Right kidney (tissue), 1 donor: Measurements from ENCODE around the gene TRIM13.

Experiments used
- DNase-seq: peaks from one replicate; pipeline ENCODE4 v3.0.0-alpha.2; 2016

The TRIM13 gene

GRCh38 chr13:49995625-49996101 lies 1.2 kb upstream of the TRIM13 start:
- DNase-seq: no peak

- DNase-seq: peak; percentile 97
Observed at GRCh38 chr13:49996161-49996915, 504 bp upstream of the TRIM13 start.

- peak; percentile 37 for DNase-seq
Observed at GRCh38 chr13:49997955-49998354, 1.1 kb downstream of the TRIM13 start.

- DNase-seq: no peak
Observed at GRCh38 chr13:49998714-49999624, 2.1 kb downstream of the TRIM13 start.

GRCh38 chr13:50001287-50001686 lies 4.4 kb downstream of the TRIM13 start:
- no peak for DNase-seq

DNA sequence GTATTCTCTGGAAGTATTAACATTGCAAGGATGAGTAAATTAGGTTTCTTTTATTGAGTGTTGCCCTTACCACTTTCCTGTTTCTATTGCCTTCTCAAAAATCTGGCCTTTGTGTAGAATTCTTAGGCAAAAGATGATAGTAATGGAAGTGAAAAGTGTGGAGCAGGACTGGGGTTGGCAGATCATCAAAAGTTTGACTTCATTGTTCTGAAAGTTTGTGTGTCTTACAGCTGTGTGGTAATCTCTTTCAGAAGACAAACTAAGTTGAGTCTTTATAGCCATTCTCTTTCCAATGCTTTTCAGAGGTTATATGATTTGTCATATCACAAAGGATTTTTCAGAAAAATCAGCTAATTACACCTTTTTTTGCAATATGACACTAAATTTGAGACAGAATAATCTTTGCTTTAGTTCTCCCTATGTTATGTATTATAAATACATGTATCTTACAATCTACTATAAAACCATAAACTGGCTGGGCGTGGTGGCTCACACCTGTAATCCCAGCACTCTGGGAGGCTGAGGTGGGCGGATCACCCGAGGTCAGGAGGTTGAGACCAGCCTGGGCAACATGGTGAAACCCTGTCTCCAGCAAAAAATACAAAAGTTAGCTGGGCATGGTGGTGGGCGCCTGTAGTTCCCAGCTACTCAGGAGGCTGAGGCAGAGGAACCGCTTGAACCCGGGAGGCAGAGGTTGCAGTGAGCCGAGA lies 9.7 kb downstream of the TRIM13 start:
- DNase-seq: no peak

- no peak for DNase-seq
Observed at GRCh38 chr13:50011461-50011860, 14.6 kb downstream of the TRIM13 start.

DNA sequence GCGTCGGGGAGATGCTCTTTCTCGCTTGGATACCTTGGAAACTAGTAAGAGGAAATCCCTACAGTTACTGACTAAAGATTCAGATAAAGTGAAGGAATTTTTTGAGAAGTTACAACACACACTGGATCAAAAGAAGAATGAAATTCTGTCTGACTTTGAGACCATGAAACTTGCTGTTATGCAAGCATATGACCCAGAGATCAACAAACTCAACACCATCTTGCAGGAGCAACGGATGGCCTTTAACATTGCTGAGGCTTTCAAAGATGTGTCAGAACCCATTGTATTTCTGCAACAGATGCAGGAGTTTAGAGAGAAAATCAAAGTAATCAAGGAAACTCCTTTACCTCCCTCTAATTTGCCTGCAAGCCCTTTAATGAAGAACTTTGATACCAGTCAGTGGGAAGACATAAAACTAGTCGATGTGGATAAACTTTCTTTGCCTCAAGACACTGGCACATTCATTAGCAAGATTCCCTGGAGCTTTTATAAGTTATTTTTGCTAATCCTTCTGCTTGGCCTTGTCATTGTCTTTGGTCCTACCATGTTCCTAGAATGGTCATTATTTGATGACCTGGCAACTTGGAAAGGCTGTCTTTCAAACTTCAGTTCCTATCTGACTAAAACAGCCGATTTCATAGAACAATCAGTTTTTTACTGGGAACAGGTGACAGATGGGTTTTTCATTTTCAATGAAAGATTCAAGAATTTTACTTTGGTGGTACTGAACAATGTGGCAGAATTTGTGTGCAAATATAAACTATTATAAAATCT lies 15.7 kb downstream of the TRIM13 start:
- DNase-seq: no peak

DNA sequence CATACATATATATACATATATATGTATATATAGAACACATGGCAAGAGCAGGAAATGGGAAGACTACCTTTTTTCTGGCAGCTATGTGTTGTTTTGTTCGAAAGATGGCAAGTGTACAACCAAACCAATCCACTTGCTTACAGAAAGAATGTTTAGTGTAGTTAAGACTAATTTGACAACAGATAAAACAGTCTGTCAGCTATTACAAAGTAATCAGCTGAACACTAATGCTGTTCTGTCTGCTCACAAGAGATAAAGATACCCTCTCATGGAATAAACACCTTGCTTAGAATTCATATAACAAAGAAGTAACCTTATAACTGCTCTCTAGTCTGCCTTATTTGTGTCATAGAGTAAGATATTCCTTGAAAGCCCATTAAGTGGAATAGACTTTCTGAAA lies 17.5 kb downstream of the TRIM13 start:
- DNase-seq: no peak

GRCh38 chr13:50015258-50015657 lies 18.4 kb downstream of the TRIM13 start, which contains the start of gene KCNRG:
Gene KCNRG (plus strand): TSS chr13:50015444. CDS start chr13:50015494, 50 bp downstream.
- no peak for DNase-seq

DNA sequence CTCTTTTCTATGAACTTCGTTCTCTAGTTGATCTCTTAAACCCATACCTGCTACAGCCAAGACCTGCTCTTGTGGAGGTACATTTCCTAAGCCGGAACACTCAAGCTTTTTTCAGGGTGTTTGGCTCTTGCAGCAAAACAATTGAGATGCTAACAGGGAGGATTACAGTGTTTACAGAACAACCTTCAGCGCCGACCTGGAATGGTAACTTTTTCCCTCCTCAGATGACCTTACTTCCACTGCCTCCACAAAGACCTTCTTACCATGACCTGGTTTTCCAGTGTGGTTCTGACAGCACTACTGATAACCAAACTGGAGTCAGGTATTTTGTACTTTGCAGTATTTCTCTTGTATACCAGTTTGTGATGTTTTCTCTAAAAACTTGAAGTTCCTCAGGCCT lies 18.9 kb downstream of the TRIM13 start:
- no peak for DNase-seq

DNA sequence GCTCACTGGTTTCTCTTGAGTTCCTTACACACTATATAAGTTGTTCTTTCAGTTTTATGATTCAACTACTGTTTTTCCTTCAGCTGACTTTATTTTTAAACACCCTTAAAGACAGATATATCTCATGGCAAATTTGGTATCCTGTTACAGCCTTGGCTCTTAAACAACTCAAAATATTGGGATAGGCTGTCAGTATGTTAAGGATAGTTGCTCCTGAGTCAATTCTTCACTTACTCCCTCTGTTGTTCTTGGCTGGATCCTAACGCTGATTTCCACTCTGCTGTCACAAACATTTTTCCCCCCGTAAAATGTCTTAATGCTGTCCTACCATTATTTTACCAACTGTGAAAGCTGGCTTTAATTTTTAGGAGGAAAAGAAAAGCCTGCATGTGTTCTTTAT lies 19.6 kb downstream of the TRIM13 start:
- DNase-seq: no peak

DNA sequence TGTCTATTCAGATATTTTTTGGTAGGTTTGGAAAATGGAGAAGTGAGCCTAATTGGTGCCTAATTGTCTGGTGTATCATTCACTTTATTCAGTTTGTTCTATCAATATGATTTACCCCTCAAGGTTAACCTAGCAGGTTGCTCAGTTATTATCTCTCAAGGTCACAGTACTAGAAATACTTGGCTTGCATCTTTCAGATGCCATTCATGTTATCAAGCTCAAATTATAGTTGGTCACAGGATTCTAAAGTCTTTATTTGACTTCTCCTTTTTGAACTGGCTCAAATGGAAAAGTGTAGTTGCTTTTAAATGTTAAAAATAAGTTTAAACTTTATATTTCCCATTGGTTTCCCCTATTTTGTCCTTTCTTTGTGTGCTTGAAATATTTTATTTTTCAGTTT lies 21.0 kb downstream of the TRIM13 start:
- DNase-seq: no peak

- DNase-seq: no peak
Observed at GRCh38 chr13:50025436-50025835, 28.6 kb downstream of the TRIM13 start.

GRCh38 chr13:50026788-50027473 lies 30.1 kb downstream of the TRIM13 start:
- DNase-seq: no peak

DNA sequence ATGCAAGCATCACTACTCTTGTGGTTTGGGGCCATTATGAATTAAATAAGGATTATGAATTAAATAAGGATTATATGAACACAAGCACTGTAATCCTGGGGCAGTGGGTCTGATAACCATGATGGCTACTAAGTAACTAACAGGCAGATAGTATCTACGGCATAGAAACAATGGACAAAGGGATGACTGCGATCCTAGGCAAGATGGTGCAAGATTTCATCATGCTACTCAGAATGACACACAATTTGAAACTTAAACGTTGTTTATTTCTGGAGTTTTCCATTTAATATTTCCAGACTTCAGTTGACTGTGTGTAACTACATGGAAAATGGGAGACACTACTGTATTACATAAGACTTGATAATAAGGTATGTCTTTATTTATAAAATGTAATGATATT lies 33.5 kb downstream of the TRIM13 start:
- no peak for DNase-seq

GRCh38 chr13:50033725-50034124 lies 36.9 kb downstream of the TRIM13 start:
- no peak for DNase-seq

DNA sequence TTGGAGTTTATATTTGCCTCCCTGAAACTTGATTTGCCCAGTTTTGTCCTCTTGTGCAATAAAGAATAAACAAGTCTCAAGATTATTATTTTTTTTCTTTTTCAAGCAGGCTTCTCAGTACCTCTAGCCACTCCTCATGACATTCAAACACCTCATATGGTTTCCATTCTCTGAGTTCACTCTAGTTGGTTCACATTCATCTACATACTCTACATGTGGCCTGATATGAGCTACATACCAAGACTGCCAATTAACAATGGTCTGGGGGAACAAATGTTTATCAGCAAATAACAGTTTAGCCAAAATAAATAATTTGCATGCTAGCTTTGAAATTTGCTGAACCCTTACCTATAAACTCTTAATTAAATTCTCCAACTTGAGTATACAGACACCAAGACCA lies 40.9 kb downstream of the TRIM13 start:
- no peak for DNase-seq

GRCh38 chr13:50038266-50038665 lies 41.4 kb downstream of the TRIM13 start:
- DNase-seq: no peak

DNA sequence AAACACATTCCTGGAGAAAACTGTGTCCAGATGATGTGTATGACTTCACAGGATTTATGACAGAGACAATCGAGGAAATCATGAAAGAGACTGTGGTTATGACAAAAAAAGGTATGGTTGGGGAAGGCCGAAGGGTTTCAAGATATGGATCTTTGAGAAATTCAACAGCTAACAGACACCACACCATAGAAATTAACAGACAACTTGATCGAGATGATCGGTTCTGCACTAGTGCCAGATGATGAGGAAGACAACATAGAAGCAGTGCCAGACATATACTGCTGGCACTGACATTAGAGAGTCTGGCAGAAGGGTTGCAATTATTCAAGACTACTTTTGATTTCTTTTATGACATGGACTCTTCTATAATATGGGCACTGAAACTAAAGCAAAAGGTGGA lies 55.6 kb downstream of the TRIM13 start:
- no peak for DNase-seq

GRCh38 chr13:50053844-50054243 lies 57.0 kb downstream of the TRIM13 start:
- no peak for DNase-seq
